Body of pancreas (tissue), 4 donors: ENCODE results near the gene KANK2. TPM values are rescaled to one million over a fixed set of nuclear protein-coding genes. Genes with fewer than 3 reads are reported as not detected.
A peak's percentile ranks its signal among the peaks of the same experiment; 100 is the strongest.

Experiments used
- ATAC-seq: fragments of 150-250 bp; one replicate; pipeline ENCODE4 v1.9.1; 2016
- DNase-seq, 4 donors: peaks; one replicate each; pipeline ENCODE4 v3.0.0-alpha.2; 2019
- H3K27ac ChIP-seq, 4 donors: fragments of 200-600 bp; sonication (generic); 1 replicate in 3 of 4; 2 replicates in 1 of 4; pipeline versions ENCODE4 v1.5.1 to v1.6.1; 2016 to 2019; ENCODE audit warnings: mild to moderate bottlenecking in 1 of 4, mixed read lengths in 1 of 4, moderate library complexity in 1 of 4
- H3K27me3 ChIP-seq, 2 donors: fragments of 200-600 bp; sonication (generic); one replicate each; pipeline ENCODE4 v1.6.0; 2016; ENCODE audit warnings: mild to moderate bottlenecking in 1 of 2
- H3K36me3 ChIP-seq, 2 donors: fragments of 200-600 bp; sonication (generic); replicated peaks in 1 of 2; 2 replicates each; pipeline ENCODE4 v1.5.1; 2016; ENCODE audit warnings: low read depth in 2 of 2; ENCODE audit not compliant: insufficient read depth in 1 of 2
- H3K4me1 ChIP-seq: fragments of 200-600 bp; sonication (generic); one replicate; pipeline ENCODE4 v1.6.0; 2016
- H3K4me3 ChIP-seq, 2 donors: fragments of 200-600 bp; sonication (generic); 1 replicate in 1 of 2; 2 replicates in 1 of 2; pipeline ENCODE4 v1.5.1; 2016 to 2019
- H3K9me3 ChIP-seq, 3 donors: fragments of 200-600 bp; sonication (generic); 1 replicate in 2 of 3; 2 replicates in 1 of 3; pipeline ENCODE4 v1.5.1; 2016
- CTCF ChIP-seq, 7 experiments: fragments of 450-650 bp in 4 of 7; fragments of 200-600 bp in 3 of 7; sonication (generic) in 3 of 7; IDR thresholded peaks; one replicate each; pipeline ENCODE4 v1.5.1; 2016 to 2019; ENCODE audit warnings: antibody characterized with exemption in 7 of 7
- POLR2A ChIP-seq, 3 donors: fragments of 450-650 bp; IDR thresholded peaks; one replicate each; pipeline ENCODE4 v1.6.1; 2016; ENCODE audit warnings: antibody characterized with exemption in 3 of 3, mild to moderate bottlenecking in 2 of 3
- WGBS, 2 donors: methylation state at CpG; one replicate each; pipeline ENCODE4 v1.1.5; 2017; 5-methylcytosine and 5-hydroxymethylcytosine counted together
- intact Hi-C: fragments of 100-400 bp; cut with DNase I; formaldehyde crosslinking; loops from one replicate; pipeline ENCODE4 v1.15.1; 2023
- total RNA-seq, 2 donors: library from RNA; depleted of rRNA; stranded (reverse); fragments of >200 nt; gene quantifications; one replicate each; pipeline ENCODE4 v1.1.0, GENCODE V29; 2016

The KANK2 gene
- total RNA-seq, 2 donors from 2014 or later = 133 to 165 TPM

- no peak overlapping the region for H3K4me3 ChIP-seq
- peaks cover 38% of the 10 kb centered on the region for H3K4me1 ChIP-seq
Observed at GRCh38 chr19:11203194-11204075, 6.1 kb upstream of the KANK2 start.

DNA sequence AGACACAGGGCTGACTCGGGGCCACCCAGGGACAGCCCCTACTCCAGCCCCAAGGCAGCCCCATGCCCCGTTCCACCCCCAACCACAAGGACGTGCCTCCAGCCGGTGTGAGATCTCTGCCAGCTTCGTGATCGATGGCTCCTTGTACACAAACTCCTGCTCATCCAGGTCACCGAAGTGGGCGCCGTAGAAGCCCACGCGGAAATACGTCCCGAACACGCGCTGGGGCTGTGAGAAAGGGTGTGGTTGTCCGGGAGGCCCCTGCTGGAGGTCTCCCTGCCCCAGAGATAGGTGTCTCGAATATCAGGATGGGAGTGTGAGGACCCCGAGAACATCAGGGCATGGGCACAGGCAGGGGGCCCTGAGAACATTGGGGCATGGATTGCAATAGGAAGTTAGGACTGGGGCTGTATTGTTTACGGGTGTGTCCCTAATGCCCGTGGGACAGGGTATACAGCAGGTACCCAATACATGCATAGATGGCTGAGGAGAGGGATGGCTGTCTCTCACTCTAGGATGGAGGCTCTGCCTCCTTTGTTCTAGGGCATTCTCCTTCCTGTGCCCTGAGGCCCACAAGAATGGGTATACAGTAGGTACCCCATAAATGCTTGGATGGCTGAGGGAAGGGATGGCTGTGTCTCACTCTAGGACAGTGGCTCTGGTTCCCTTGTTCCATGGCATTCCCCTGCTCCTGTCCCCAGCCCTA, 5.3 kb upstream of the KANK2 start:
- no peaks in the 10 kb centered on the region for H3K36me3 ChIP-seq
- no peak for ATAC-seq
- intact Hi-C loops = loop anchor here (10.0 kb wide), 1 partner anchor 168 kb away; no protein-coding TSS in a partner anchor
- H3K4me1 ChIP-seq = peaks cover 45% of the 10 kb centered on the region
- peak overlapping the region in 3 of 4 donors; percentile 34 to 61 (median 43) for H3K27ac ChIP-seq
- WGBS, 2 donors = 87 to 92% methylated on average over 17 to 20 of the region's 20 CpGs
- no peak for TF ChIP-seq POLR2A (IDR thresholded peaks at IDR 0.05)
- TF ChIP-seq CTCF (IDR thresholded peaks at IDR 0.05) = no peak
- no peak for DNase-seq
- H3K9me3 ChIP-seq = no peaks in the 10 kb centered on the region
- H3K4me3 ChIP-seq = no peak overlapping the region
- no peaks in the 10 kb centered on the region for H3K27me3 ChIP-seq

More at GRCh38 chr19:11203194-11204075, 6.1 kb upstream of the KANK2 start:
- Histone ChIP-seq H3K27ac (peak overlapping the region in 3 of 4 donors; percentile 34 to 61 (median 43)), H3K9me3 (no peaks in the 10 kb centered on the region), H3K27me3 (no peaks in the 10 kb centered on the region), H3K36me3 (no peaks in the 10 kb centered on the region)
- peak; percentile 62 to 85 (median 76) for TF ChIP-seq CTCF (IDR thresholded peaks at IDR 0.05)
- TF ChIP-seq POLR2A (IDR thresholded peaks at IDR 0.05) = no peak
- 52 to 56% methylated on average over 13 to 17 of the region's 17 CpGs for WGBS, 2 donors
- DNase-seq = peak; percentile 60 to 66 (median 62)
- intact Hi-C loops = loop anchor here (10.0 kb wide), 1 partner anchor 169 kb away; no protein-coding TSS in a partner anchor
- ATAC-seq = peak; percentile 65

GRCh38 chr19:11201791-11202190, 4.4 kb upstream of the KANK2 start:
- H3K4me3 ChIP-seq = no peak overlapping the region
- ATAC-seq = no peak
- H3K4me1 ChIP-seq = peaks cover 48% of the 10 kb centered on the region
- H3K9me3 ChIP-seq = no peaks in the 10 kb centered on the region
- no peak for TF ChIP-seq CTCF (IDR thresholded peaks at IDR 0.05)
- no peak for TF ChIP-seq POLR2A (IDR thresholded peaks at IDR 0.05)
- H3K36me3 ChIP-seq = no peaks in the 10 kb centered on the region
- no peak overlapping the region for H3K27ac ChIP-seq
- intact Hi-C loops = loop anchor here (2.0 to 10.0 kb wide), 2 partner anchors 67 to 167 kb away; no protein-coding TSS in a partner anchor
- no peaks in the 10 kb centered on the region for H3K27me3 ChIP-seq
- 92 to 93% methylated on average over 21 to 22 of the region's 24 CpGs for WGBS, 2 donors
- no peak for DNase-seq

GRCh38 chr19:11200931-11201330, 3.6 kb upstream of the KANK2 start:
- Histone ChIP-seq H3K27me3 (no peaks in the 10 kb centered on the region), H3K9me3 (no peaks in the 10 kb centered on the region), H3K4me3 (no peak overlapping the region), H3K36me3 (no peaks in the 10 kb centered on the region), H3K4me1 (peaks cover 54% of the 10 kb centered on the region), H3K27ac (no peak overlapping the region)
- no peak for TF ChIP-seq CTCF (IDR thresholded peaks at IDR 0.05)
- TF ChIP-seq POLR2A (IDR thresholded peaks at IDR 0.05) = no peak
- WGBS, 2 donors = 84 to 91% methylated on average over 8 to 9 of the region's 9 CpGs
- intact Hi-C loops = loop anchor here (2.0 to 10.0 kb wide), 2 partner anchors 66 to 166 kb away; no protein-coding TSS in a partner anchor
- DNase-seq = no peak
- ATAC-seq = no peak
